Osteoblast (primary cell): ENCODE measurements around the gene LOXL4. TPM values are rescaled to one million over a fixed set of nuclear protein-coding genes. Genes with fewer than 3 reads are reported as not detected.

ENCODE experiments used
- DNase-seq: peaks from one replicate; pipeline ENCODE4 v3.0.0; 2011; ENCODE audit warnings: low spot score, mixed read lengths; ENCODE audit not compliant: insufficient read length; ENCODE audit errors: missing footprints
- H2AFZ ChIP-seq: 2 replicates; pipeline ENCODE4 v1.6.0; 2011; ENCODE audit warnings: mild to moderate bottlenecking, low read length
- H3K27ac ChIP-seq: 2 replicates; pipeline ENCODE4 v1.5.1; 2011; ENCODE audit warnings: mild to moderate bottlenecking, low read depth, low read length, moderate library complexity
- H3K27me3 ChIP-seq: 2 replicates; pipeline ENCODE4 v1.6.0; 2012; ENCODE audit warnings: mild to moderate bottlenecking, control low read depth, inconsistent platforms, low read length, moderate library complexity; ENCODE audit not compliant: insufficient read depth
- H3K36me3 ChIP-seq: 2 replicates; pipeline ENCODE4 v1.5.1; 2011; ENCODE audit warnings: mild to moderate bottlenecking, low read length, control low read depth, moderate library complexity; ENCODE audit not compliant: insufficient read depth
- H3K4me1 ChIP-seq: 2 replicates; pipeline ENCODE4 v1.5.1; 2011; ENCODE audit warnings: mild to moderate bottlenecking, low read length, control low read depth, moderate library complexity; ENCODE audit not compliant: insufficient read depth
- H3K4me2 ChIP-seq: 2 replicates; pipeline ENCODE4 v1.6.0; 2011; ENCODE audit warnings: mild to moderate bottlenecking, low read length; ENCODE audit not compliant: insufficient read depth
- H3K4me3 ChIP-seq: fragments of 200-600 bp; sonication (generic); 3 replicates; pipeline ENCODE4 v1.5.1; 2012; ENCODE audit warnings: mild to moderate bottlenecking, low read length, inconsistent platforms; ENCODE audit not compliant: insufficient read depth
- H3K79me2 ChIP-seq: 2 replicates; pipeline ENCODE4 v1.6.0; 2012; ENCODE audit warnings: mild to moderate bottlenecking, low read length, control low read depth, inconsistent platforms; ENCODE audit not compliant: insufficient read depth
- H3K9me3 ChIP-seq: 2 replicates; pipeline ENCODE4 v1.5.1; 2011; ENCODE audit warnings: low read depth, low read length, control low read depth
- H4K20me1 ChIP-seq: 2 replicates; pipeline ENCODE4 v1.6.0; 2012; ENCODE audit warnings: mild to moderate bottlenecking, low read length, control low read depth; ENCODE audit not compliant: insufficient read depth
- CTCF ChIP-seq: IDR thresholded peaks from 2 replicates; pipeline ENCODE4 v1.5.1; 2011; ENCODE audit warnings: mild to moderate bottlenecking, low read depth, low read length, moderate library complexity; ENCODE audit errors: extremely low read depth
- total RNA-seq: library from RNA; depleted of rRNA; stranded (reverse); fragments of >200 nt; gene quantifications from 2 replicates; pipeline ENCODE4 v1.2.3, GENCODE V29; 2012

LOXL4 gene
- total RNA-seq, 1 donor: 36.6 TPM

DNA sequence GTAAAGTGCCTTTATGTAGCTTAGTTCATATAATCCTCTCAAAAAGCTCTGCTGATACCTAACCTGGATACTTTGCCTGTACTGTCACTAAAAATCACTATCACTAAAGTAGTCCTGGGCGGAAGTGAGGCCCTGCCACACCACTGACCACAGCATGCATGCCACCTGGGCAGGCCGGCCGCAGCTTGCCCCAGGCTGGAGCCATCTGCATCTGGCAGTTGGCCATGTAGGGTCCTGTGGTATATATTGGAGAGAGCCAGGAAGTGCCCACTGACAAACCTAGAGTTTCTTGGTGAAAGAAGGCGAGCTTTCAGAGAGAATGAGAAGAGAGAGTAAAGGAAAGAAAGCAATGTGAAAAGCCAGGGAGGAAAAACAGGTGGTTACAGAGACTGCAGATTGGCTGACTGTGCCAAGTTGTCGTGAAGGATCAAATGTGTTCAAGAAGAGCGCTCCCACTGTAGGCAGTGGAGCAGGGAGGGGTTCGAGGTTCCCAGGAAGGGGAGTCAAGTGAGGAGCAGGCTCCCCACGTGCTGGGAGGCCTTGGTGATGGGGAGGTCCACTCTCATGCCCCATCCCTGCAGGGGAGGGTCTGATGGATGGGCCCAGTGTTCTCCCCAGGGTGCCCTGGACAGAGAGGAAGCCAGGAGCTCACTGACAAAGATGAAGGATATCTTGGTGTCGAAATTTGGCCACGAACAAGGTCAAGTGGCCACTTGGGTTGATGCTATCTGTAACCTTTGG is 13.6 kb downstream of the LOXL4 start:
- no peak overlapping the region for H3K27ac ChIP-seq
- H3K4me1 ChIP-seq: no peaks in the 10 kb centered on the region
- H2AFZ ChIP-seq: no peak overlapping the region
- no peaks in the 10 kb centered on the region for H3K79me2 ChIP-seq
- H3K27me3 ChIP-seq: no peaks in the 10 kb centered on the region
- H3K36me3 ChIP-seq: peaks cover 61% of the 10 kb centered on the region
- no peak overlapping the region for H3K4me2 ChIP-seq
- H3K4me3 ChIP-seq: no peak overlapping the region
- H3K9me3 ChIP-seq: no peaks in the 10 kb centered on the region
- DNase-seq: no peak
- TF ChIP-seq CTCF: no peak
- H4K20me1 ChIP-seq: no peaks in the 10 kb centered on the region

GRCh38 chr10:98253499-98253898 is 14.5 kb downstream of the LOXL4 start:
- Histone ChIP-seq H3K4me3 (no peak overlapping the region), H3K36me3 (peaks cover 61% of the 10 kb centered on the region), H3K9me3 (no peaks in the 10 kb centered on the region), H4K20me1 (no peaks in the 10 kb centered on the region), H2AFZ (no peak overlapping the region), H3K79me2 (no peaks in the 10 kb centered on the region), H3K4me1 (no peaks in the 10 kb centered on the region), H3K27me3 (no peaks in the 10 kb centered on the region), H3K4me2 (no peak overlapping the region), H3K27ac (no peak overlapping the region)
- DNase-seq: no peak
- no peak for TF ChIP-seq CTCF

DNA sequence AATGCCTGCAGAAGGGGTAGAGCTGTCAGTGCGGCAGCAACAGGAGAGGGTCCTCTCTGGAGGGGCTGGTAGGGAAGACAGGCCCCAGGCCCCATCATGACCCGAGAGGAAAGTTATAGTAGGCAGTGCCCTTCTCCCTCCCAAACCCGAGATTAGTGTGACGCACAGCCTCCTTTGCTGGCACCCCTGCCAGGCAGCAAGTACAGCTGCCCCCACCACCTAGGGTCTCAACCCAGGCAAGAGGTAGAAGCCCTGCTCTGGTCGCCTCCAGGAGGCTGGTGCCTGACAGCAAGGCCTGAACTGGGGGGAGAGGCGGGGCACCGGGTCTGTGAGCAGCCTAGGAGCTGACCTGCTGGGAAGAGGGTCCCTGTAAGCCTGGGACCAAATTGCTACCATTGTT is 15.5 kb downstream of the LOXL4 start:
- H3K79me2 ChIP-seq: no peaks in the 10 kb centered on the region
- no peak overlapping the region for H3K4me2 ChIP-seq
- H3K4me3 ChIP-seq: no peak overlapping the region
- no peaks in the 10 kb centered on the region for H3K27me3 ChIP-seq
- no peaks in the 10 kb centered on the region for H4K20me1 ChIP-seq
- no peak overlapping the region for H2AFZ ChIP-seq
- H3K36me3 ChIP-seq: peaks cover 64% of the 10 kb centered on the region
- DNase-seq: no peak
- H3K9me3 ChIP-seq: no peaks in the 10 kb centered on the region
- H3K4me1 ChIP-seq: no peaks in the 10 kb centered on the region
- no peak for TF ChIP-seq CTCF
- H3K27ac ChIP-seq: no peak overlapping the region

DNA sequence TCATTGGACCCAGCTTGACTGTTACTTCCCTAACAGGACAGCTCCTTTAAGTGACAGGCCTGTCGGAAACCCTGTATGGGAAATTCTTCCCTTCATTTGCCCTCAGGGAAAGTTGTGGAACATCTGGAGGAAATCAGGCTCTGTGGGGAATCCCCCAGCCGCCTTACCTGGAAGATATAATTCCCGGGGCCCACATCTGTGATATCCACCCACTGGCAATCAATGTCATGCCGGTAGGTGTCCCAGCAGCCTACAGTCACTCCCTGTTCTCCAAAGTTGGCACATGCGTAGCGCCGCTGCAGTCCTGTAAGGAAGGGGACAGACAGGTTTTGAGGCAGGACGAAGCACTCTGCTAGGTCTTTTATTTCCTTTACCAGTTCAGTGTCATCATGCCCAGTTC is 16.6 kb downstream of the LOXL4 start:
- Histone ChIP-seq H4K20me1 (no peaks in the 10 kb centered on the region), H3K4me2 (no peak overlapping the region), H3K4me1 (no peaks in the 10 kb centered on the region), H3K9me3 (no peaks in the 10 kb centered on the region), H3K27me3 (no peaks in the 10 kb centered on the region), H3K36me3 (peaks cover 66% of the 10 kb centered on the region), H3K4me3 (no peak overlapping the region), H3K79me2 (no peaks in the 10 kb centered on the region), H2AFZ (no peak overlapping the region), H3K27ac (no peak overlapping the region)
- no peak for DNase-seq
- no peak for TF ChIP-seq CTCF
